Measurements from ENCODE around the gene PPP1R3F. TPM values are rescaled to one million over a fixed set of nuclear protein-coding genes. Genes with fewer than 3 reads are reported as not detected.

Gene PPP1R3F
- total and polyA plus RNA-seq, 2 donors (not counting 1 experiment from before 2014, with no cell fraction given), result 3.7 to 10.2 TPM

- ChIA-PET CTCF (no interaction called here), POLR2A (no interaction called here)
- Mint-ChIP-seq H3K4me3 (no peak overlapping the region), H3K9me3 (ENCODE audit: insufficient read depth) (no peaks in the 10 kb centered on the region), H3K27ac (no peak overlapping the region), H3K27me3 (no peaks in the 10 kb centered on the region), H3K4me1 (peaks cover 8% of the 10 kb centered on the region)
- H3K9ac ChIP-seq (ENCODE audit: low read length), result no peak overlapping the region
- H3K9me3 ChIP-seq (ENCODE audit: control extremely low read depth in 1 of 3, control insufficient read depth in 2 of 3, insufficient read depth in 1 of 3, low read length in 2 of 3), result no peaks in the 10 kb centered on the region
- 100% methylated on average over 2 of the region's 6 CpGs for WGBS (ENCODE audit: insufficient coverage)
- H3K4me1 ChIP-seq (ENCODE audit: control insufficient read depth in 2 of 2, insufficient read depth in 2 of 2, low read length in 2 of 2), result peaks cover 5 to 6% of the 10 kb centered on the region in 2 donors
- intact Hi-C loops (cut with micrococcal nuclease), result no loop called here
- H3K27me3 ChIP-seq (replicated peaks in 1 of 4; ENCODE audit: control extremely low read depth in 1 of 4, control insufficient read depth in 3 of 4, insufficient read depth in 4 of 4, low read length in 3 of 4), result no peaks in the 10 kb centered on the region
- H3K4me2 ChIP-seq (replicated peaks; ENCODE audit: low read depth, low read length, poor library complexity, severe bottlenecking), result no peak overlapping the region
- H3K27ac ChIP-seq (ENCODE audit: low read length in 2 of 2), result no peak overlapping the region
- H2AFZ ChIP-seq (ENCODE audit: insufficient read depth, low read depth, low read length, poor library complexity, severe bottlenecking), result no peak overlapping the region
- no peaks in the 10 kb centered on the region for H3K79me2 ChIP-seq (ENCODE audit: control insufficient read depth, insufficient read depth, low read length)
- H3K4me3 ChIP-seq (ENCODE audit: control extremely low read depth in 1 of 5, extremely low read depth in 1 of 5, insufficient read depth in 1 of 5, low read depth in 2 of 5, low read length in 4 of 5), result no peak overlapping the region
- ATAC-seq (ENCODE audit: low read depth) (no peak), DNase-seq (no peak)
- peaks cover 0 to 23% of the 10 kb centered on the region in 2 experiments for H3K36me3 ChIP-seq (replicated peaks in 1 of 2; ENCODE audit: control extremely low read depth in 1 of 2, control insufficient read depth in 1 of 2, extremely low read depth in 1 of 2, insufficient read depth in 2 of 2, low read length in 1 of 2)
- no peaks in the 10 kb centered on the region for H4K20me1 ChIP-seq (ENCODE audit: control insufficient read depth, insufficient read depth, low read length, poor library complexity, severe bottlenecking)
- TF ChIP-seq EZH2 (IDR thresholded peaks at IDR 0.05; ENCODE audit: borderline replicate concordance, insufficient read depth, low read depth, low read length, poor library complexity, severe bottlenecking) (no peak), CTCF (IDR thresholded peaks at IDR 0.05) (no peak)
Observed at GRCh38 chrX:49249071-49249470, 20.5 kb upstream of the PPP1R3F start.

GRCh38 chrX:49249616-49250015, 20.0 kb upstream of the PPP1R3F start:
- H3K4me3 ChIP-seq (ENCODE audit: control extremely low read depth in 1 of 5, extremely low read depth in 1 of 5, insufficient read depth in 1 of 5, low read depth in 2 of 5, low read length in 4 of 5), result no peak overlapping the region
- H3K36me3 ChIP-seq (replicated peaks in 1 of 2; ENCODE audit: control extremely low read depth in 1 of 2, control insufficient read depth in 1 of 2, extremely low read depth in 1 of 2, insufficient read depth in 2 of 2, low read length in 1 of 2), result peaks cover 0 to 19% of the 10 kb centered on the region in 2 experiments
- no peaks in the 10 kb centered on the region for H3K27me3 ChIP-seq (replicated peaks in 1 of 4; ENCODE audit: control extremely low read depth in 1 of 4, control insufficient read depth in 3 of 4, insufficient read depth in 4 of 4, low read length in 3 of 4)
- ChIA-PET CTCF (no interaction called here), POLR2A (no interaction called here)
- no peak overlapping the region for H3K4me3 Mint-ChIP-seq
- TF ChIP-seq CTCF (IDR thresholded peaks at IDR 0.05), result no peak
- no peak for TF ChIP-seq EZH2 (IDR thresholded peaks at IDR 0.05; ENCODE audit: borderline replicate concordance, insufficient read depth, low read depth, low read length, poor library complexity, severe bottlenecking)
- no peak overlapping the region for H3K27ac ChIP-seq (ENCODE audit: low read length in 2 of 2)
- H4K20me1 ChIP-seq (ENCODE audit: control insufficient read depth, insufficient read depth, low read length, poor library complexity, severe bottlenecking), result no peaks in the 10 kb centered on the region
- ATAC-seq (ENCODE audit: low read depth) (no peak), DNase-seq (no peak)
- H3K9me3 ChIP-seq (ENCODE audit: control extremely low read depth in 1 of 3, control insufficient read depth in 2 of 3, insufficient read depth in 1 of 3, low read length in 2 of 3), result no peaks in the 10 kb centered on the region
- no peaks in the 10 kb centered on the region for H3K27me3 Mint-ChIP-seq
- no peak overlapping the region for H3K4me2 ChIP-seq (replicated peaks; ENCODE audit: low read depth, low read length, poor library complexity, severe bottlenecking)
- peaks cover 5 to 6% of the 10 kb centered on the region in 2 donors for H3K4me1 ChIP-seq (ENCODE audit: control insufficient read depth in 2 of 2, insufficient read depth in 2 of 2, low read length in 2 of 2)
- H3K9me3 Mint-ChIP-seq (ENCODE audit: insufficient read depth), result no peaks in the 10 kb centered on the region
- 94% methylated on average over 9 of the region's 9 CpGs for WGBS (ENCODE audit: insufficient coverage)
- intact Hi-C loops (cut with micrococcal nuclease), result no loop called here
- peaks cover 8% of the 10 kb centered on the region for H3K4me1 Mint-ChIP-seq
- no peak overlapping the region for H3K27ac Mint-ChIP-seq
- no peaks in the 10 kb centered on the region for H3K79me2 ChIP-seq (ENCODE audit: control insufficient read depth, insufficient read depth, low read length)
- H3K9ac ChIP-seq (ENCODE audit: low read length), result no peak overlapping the region
- no peak overlapping the region for H2AFZ ChIP-seq (ENCODE audit: insufficient read depth, low read depth, low read length, poor library complexity, severe bottlenecking)

Measured in B cell (primary cell).